GOT3 (cell line): ENCODE measurements around the gene IL17A.

Source experiments
- DNase-seq: peaks from one replicate; lab custom pipeline; 2025; ENCODE audit warnings: mixed read lengths; lab: John Stamatoyannopoulos, UW

IL17A gene

DNA sequence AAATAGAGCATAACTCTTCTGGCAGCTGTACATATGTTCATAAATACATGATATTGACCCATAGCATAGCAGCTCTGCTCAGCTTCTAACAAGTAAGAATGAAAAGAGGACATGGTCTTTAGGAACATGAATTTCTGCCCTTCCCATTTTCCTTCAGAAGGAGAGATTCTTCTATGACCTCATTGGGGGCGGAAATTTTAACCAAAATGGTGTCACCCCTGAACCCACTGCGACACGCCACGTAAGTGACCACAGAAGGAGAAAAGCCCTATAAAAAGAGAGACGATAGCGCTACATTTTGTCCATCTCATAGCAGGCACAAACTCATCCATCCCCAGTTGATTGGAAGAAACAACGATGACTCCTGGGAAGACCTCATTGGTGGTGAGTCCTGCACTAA lies at the start of gene IL17A:
IL17A (plus strand) TSS at position 301 of the 400 bp plus-strand sequence; CDS start at position 358, 57 bp downstream.
- DNase-seq = no peak

DNA sequence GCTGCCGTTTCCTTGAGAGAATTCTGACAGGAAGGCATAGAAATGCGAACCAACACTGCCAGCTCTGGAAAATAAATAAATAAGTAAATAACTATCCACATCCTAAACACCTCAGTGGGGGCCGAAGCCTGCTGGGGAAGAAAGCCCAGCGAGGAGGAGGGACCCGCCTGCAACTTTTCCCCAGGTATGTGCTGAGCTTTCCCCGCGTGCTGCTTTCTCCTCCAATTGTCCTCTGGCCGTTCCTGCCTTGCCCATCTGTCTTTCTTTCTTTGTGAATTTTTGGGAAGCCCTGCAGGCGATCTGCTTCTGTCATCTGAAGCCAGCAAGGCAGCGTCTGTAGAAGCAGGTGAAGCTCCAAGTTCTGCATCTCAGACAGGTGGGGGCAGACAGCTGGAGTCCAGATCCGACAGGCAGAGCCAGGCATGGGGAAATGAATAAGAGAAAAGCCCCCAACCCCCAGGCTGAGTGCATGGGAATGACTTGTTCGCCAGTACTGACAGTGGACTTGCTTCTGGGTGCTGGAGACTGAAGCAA lies 49.2 kb upstream of the IL17A start:
- no peak for DNase-seq

DNA sequence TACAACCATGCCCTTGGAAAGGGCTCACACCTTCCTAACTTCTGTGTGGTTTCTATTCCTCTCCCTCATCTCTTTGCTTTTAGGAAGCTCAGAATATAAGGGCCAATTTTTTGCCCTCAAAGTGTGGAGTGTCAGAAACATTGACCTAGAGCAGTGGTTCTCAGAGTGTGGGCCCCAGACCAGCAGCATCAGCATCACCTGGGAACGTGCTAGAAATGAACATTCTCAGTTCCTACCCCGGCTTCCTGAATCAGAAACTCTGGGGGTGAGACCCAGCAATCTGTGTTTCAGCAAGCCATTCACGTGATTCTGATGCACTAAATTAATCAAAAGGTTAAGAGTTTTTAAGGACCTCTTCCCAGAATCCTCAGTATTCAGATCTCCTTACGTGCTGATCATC lies 47.9 kb upstream of the IL17A start:
- DNase-seq = no peak

DNA sequence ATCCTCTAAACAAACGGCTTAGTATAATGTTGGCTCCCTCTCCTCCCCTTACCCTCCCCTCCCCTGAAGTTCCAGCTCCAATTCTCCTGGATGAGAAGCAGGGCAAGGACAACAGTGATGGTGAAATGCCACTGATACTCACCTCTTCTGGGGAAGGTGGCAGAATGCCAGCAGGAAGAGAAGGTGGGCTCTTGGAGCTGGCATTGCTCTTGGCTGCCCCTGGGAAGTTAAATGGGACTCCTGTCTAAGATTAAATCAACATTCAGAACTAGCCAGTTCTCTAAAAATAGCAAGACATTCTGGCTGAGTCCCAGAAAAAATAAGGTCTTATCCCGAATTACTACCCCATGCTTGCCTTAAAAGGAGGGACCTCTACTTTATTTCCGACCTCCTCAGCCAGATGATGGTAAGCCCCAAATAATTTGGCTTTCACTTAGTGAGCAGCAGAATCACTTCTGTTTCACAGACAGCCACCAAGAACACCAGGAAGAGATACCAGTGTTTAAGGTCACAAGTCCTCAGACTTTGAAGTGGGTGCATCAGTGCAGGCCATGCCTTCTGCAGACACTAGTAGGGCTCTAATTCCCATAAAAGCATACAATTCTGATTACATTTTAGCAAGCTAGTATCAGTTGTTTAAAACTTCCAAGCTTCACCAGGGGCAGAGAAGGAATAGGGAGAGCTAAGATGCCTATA lies 46.0 kb upstream of the IL17A start:
- DNase-seq = no peak

DNA sequence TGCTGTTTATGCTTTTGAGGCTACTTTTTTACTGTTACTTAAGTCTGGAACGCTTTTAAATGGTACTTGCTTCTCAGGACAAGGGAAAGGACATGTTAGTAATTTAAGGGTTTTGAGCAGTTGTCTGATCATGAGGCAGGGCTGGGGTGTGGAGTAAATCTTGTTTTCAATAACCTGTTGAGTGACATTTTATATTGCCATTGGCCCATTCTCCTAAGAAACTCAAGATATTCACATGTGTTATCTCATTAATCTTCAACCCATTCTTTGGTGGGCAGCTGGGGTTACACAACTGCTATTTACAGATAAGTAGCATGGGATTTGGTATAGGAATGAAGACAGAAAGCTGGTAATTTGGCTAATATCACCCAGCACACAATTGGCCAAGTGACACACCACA lies 44.6 kb upstream of the IL17A start:
- DNase-seq = no peak

DNA sequence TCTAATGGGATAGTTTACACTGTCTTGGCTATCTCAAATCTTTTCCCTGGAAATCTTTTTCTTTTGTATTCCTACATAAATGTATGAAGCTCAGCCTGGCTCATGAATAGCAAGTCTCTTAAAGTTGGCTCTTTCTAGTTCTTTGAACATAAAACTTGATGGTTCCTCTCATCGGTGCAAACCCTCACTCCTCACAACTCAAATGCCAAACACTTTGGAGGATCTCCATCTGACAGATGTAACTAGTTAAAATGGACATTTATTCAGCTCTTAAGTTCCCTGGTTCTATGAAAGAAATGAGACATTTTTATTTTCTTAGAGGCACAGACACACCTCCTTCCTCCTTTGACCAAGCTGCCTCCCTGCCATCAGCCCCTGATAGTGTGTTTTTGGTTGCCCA lies 43.6 kb upstream of the IL17A start:
- no peak for DNase-seq

DNA sequence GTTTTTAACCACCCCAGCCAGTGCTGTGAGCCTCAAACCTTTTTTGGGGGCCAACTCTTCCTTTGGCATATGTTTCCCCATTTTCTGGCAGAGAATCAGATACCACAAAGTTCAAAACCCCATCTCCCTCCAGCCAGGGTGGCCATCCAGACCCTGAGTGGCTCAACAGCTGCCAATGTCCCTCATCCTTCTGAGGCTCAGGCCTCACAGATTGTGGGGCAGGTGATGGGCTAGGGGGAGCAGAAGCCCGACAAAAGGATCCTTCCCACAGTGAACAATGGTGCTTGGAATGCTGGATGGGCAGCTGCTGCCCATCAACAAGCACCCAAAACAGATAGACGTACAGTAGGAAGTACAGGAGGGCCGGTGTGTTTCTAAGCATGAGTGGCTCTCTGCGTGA lies 42.6 kb upstream of the IL17A start:
- no peak for DNase-seq

DNA sequence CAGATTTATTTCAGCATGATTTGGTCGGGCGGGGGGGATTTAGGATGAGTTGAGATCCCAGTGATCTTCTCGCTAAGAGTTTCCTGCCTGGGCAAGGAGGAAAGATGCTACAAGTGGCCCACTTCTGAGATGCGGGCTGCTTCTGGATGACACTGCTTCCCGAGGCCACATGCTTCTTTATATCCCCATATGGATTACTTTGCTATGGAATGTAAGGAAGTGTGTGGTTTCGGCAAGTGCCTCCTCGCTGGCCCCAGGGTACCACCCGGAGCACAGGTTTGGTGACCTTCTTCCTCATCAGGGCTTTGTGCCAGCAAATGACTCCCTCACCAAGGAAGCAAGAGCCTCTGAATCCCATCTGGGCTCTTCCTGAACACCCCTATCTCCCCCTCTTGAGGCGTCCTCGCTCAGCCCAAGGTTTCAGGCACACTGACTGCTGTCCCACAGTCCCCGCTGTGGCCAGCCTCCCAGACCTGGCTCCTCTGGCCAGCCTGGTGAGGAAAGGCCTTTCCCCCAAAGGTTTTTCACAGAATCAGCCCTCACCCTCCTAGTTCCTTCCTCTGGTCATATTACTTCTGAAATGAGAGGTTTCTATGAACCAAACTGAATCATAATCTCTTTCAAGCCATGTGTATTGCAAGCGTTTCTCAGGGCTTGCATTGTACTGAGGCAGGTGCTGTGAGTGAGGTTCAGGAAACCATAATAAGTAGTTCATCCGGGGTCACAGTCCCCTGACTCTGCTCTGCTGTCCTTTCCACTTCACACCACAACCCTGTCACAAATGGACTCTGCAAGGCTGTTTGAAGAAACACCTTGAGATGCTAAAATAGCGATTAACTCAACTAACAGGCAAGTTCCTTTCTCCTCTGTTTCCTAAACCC lies 41.7 kb upstream of the IL17A start:
- no peak for DNase-seq

DNA sequence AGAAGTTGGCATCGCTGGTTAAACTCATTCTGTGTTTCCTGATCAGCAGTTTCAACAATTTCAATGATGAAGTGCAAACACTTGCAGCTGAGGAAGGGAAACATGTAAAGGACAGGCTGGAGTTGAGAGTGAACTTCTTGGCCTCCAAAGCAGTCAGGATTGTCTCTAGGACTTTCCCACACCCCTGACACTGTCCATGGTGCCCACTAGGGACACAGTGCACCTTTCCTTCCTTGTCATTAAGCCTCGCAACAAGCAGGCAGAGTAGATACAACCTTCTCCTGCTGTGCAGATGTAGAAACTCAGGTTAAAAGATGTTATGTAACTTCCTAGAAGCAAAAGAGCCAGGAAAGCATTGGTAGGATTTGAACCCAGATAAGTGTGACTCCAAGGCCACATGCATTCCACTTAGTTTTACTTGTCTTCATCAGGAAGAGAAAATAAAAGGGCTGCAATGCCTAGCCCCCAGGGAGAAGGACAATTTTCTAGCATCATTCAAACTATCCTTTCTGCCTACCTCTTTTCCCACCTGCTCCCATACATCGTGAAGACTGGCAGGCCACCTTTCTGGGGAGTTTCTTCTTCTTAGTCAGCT lies 39.2 kb upstream of the IL17A start:
- DNase-seq = no peak

DNA sequence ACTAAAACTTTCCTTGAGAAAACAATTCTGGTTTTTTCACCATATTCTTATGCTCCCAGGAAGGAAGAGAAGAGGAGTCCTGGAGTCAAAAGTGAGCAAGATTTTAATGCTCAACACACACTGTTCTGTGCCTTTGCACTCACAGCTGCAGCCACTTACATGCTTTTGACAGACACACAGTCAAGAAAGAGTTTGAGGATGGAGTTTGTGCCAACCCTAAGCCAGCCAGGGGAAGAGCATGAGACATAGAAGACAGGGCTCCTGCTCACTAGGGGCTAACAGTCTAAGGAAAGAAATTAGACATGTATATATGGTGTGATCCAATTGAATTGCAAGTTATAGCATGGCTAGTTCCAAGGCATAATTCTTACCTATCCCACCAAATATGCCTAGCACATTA lies 37.1 kb upstream of the IL17A start:
- no peak for DNase-seq

DNA sequence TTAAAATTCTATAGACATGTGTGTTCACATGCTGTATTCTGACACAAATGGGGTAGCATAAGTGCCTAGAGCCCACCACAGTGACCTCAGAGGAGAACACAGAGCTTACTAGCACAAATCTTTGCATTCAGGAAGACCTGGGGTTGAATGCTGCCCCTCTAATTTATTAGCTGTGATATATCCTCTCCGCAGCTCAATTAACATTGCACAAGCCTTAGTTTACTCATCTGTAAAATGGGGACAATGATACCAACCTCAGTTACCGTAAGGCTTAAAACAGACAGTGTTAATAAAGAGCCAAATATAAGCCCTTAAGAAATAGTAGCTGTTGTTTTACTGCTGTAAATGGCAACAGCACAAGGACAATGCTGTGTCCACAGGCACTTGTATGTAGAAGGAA lies 36.2 kb upstream of the IL17A start:
- DNase-seq = no peak

DNA sequence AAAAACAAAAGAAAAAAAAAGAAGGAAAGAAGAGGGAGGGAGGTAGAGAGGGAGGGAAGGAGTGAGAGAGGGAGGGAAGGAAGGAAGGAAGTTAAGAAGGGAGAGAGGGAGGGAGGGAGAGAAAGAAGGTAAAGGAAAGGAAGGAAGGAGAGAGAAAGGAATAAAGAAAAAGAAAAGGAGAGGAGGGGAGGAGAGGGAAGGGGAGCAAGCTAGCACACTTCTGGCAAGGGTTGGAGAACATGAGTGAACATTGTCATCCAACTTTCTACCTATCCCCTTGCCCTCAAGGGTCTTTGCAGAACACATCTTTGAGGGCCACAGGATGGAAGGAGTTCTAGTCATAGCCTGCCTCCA lies 34.1 kb upstream of the IL17A start:
- no peak for DNase-seq

DNA sequence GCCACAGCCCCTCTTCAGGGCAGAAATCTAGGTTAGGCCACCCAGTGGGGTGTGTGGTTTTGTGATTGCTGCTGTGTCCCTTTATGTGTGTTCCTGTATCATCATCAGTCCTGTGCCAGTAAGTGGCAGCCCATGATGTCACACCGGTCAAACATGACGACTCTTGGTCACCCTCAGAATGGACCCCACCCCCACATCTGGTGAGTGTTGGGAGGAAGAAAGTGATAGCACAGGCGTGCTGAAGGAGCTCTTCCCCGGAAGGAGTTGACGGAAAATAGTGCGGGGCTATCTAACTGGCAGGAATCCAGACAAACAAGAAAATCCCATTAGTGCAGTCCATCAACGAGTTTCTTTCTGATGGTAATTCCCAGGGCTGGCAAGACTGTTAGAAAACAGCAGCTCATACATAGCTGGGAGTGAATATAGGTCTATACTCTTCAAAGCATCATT lies 33.4 kb upstream of the IL17A start:
- no peak for DNase-seq

DNA sequence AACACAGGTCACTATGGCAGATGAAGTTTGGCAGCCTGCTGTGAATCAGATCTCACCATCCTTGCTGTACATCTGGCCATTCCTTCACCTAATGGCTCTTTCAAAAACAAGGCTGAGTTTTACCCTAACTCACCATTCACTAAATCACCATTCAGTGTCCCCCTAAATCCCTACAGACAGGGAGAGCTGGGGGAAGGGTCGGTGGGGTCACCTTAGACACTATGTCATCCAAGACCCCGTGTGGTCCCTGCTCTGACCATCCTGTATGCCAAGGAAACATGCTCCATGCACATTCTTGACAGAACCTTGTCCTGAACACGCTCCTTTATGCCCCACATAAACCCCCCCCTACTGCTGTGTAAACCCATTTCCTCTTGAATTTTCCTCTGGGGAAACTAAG lies 31.8 kb upstream of the IL17A start:
- DNase-seq = no peak

DNA sequence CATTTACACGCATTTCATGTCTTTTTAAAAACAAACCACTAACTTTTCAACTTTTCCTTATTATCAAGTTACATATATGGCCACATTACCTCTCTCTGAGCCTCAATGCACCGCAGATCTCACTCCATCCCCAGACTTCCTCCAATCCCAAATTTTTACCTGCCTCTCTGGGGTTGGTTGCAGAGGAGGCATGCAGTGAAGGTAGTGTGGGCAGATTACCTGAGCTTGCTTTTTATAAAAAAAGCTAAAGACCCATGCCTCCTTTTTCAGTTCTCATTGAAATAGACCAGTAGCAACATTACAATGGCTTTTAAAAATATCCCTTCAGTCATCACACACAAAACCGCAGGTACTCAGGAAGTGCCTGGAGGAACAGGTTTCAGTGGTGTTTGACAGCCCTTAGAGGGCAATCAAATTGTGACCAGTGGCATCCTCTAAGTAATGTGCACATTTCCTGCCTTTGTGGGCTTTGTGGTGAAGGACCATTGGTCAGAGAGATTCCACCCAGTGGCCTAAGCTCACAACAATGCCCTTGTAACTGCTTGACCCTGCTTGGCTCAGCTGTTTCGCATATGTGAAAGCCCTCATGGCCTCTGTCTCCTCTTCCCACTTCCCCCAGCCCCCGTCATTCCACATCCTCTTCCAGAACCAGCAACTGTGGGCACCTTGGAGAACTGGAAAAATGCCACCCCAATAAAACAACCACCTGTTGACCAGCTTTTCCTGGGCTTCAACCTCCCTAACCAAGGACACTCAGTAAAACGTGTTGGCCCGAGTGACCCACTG lies 30.2 kb upstream of the IL17A start:
- DNase-seq = no peak

DNA sequence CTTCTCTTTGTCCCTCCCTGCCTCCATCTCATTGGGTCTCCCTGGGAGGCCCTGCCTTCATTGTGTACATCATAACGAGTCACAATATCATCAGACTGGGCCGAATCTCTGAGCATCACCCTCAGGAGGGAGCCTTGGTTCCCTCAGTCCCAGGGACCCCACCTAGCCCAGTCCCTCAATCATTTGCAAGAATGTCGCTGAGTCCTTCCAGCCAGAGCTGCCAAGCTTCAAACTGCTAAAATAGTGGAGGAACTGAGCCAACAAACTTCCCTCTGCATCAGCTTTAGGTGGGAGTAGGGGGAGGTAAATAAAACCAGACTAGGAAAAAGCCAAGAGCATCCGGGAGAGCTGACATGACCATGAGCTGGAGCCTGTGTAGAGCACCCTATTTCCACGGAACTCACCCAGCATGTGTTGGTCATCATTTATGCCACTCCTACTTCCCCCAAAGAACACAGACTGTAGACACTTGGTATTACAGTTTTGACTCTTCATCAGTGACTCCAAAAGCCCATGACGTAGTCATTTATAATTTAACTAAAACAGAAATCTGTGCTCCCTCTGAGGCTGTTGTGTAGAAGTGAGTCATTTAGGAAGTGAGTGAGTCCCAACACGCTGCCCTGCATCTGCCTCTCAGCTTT lies 28.8 kb upstream of the IL17A start:
- DNase-seq = no peak

DNA sequence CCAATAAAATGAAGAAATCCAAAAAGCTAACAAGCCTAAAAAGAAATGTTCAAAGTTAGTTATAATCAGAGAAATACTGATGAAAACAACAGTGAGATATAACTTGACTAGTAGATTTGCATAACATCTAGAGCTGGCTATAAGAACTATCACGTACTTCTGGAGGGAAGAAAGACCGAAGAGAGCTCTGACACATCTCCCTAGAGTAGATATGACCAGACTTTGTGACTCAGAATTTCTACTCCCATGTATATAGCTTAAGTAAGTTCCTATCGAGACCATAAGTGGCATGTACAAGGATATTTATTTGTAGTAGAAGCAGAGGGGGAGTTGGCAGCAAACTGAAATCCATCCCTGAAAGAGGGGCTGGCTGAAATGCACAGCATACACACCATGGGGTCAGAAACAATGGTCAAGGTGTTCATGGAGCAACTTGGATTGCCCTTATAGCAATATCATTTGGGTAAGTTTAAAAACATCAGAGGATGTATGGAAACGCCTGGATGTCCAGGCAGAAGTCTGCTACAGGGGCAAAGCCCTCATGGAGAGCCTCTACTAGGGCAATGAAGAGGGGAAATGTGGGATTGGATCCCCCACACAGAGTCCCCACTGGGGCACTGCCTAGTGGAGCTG lies 25.6 kb upstream of the IL17A start:
- DNase-seq = no peak

DNA sequence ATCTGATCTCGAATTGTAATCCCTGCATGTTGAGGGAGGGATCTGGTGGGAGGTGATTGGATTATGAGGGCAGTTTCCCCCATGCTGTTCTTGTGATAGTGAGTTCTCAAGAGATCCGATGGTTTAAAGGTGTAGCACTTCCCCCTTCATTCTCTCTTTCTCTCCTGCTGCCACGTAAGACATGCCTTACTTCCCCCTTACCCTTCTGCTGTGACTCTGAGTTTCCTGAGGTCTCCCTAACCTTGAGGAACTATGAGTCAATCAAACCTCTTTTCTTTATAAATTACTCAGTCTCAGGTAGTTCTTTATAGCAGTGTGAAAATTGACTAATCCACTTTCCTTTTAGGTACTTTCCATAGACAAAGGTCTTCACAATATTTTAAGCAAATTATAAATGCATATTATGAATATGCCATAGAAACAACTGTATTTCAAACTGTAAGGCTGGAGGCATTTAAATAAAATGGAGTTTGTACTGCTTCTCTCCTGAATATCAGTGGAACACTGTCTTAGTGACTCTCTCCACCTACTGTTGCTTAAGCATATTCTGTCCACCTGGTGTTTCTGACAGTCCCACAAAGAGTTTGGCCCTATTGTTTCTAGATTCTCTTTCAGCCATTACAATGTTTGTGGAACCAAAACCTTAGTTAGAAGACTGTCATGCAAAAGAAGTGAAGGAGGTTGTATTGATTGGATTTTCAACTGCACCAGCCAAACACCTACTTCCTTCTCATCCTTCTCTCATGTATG lies 24.3 kb upstream of the IL17A start:
- DNase-seq = no peak

DNA sequence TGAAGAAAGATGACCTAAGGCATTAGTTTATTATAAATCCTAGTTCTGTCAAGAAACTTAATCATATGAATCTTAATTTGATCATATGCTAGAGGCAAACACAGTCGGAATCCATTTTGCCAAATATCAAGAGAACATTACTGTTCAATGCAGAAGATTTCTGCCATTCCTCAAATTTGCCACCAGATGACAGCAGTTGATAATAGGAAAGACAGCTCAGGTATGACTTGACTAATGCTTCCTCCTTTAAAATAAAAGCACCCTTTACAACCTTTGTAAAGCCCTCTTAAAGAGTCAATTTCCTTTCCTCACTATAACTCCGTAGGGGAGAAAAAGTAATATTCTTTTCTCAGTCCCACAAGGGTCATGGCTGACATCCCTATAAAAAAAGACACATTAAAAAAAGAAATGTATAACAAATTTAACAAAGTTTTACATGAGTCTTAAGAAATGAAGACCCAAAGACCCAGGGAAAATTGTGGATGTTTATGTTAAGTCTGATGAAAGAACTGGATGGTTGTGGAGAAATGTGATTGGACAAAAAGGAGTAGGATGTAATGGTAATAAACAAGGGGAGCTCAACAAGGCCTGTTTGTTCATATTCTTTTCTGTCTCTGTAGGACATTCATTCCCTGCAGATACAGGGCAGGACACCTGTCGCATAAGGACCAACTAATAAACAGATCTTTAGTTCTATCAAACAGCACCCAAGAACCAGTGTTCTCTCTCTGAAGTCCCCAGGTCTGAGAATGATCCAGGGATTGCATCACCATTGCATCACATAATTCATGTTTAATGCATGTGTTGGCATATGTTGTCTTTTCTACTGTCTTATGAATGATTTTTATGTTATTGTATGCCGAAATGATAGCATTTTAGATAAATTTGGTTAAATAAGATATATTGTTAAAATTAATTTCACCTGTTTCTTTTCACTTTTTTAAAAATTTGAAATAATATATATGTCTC lies 23.0 kb upstream of the IL17A start:
- no peak for DNase-seq
